SKM-1 treated with dmso at 0.1 percent for 144 hours (cell line): Measurements from ENCODE around the gene SLC6A9.
A peak's percentile ranks its signal among the peaks of the same experiment; 100 is the strongest.

Experiments
- DNase-seq: peaks from one replicate; lab custom pipeline; 2025; ENCODE audit not compliant: unreplicated experiment; lab: John Stamatoyannopoulos, UW

Gene SLC6A9

DNA sequence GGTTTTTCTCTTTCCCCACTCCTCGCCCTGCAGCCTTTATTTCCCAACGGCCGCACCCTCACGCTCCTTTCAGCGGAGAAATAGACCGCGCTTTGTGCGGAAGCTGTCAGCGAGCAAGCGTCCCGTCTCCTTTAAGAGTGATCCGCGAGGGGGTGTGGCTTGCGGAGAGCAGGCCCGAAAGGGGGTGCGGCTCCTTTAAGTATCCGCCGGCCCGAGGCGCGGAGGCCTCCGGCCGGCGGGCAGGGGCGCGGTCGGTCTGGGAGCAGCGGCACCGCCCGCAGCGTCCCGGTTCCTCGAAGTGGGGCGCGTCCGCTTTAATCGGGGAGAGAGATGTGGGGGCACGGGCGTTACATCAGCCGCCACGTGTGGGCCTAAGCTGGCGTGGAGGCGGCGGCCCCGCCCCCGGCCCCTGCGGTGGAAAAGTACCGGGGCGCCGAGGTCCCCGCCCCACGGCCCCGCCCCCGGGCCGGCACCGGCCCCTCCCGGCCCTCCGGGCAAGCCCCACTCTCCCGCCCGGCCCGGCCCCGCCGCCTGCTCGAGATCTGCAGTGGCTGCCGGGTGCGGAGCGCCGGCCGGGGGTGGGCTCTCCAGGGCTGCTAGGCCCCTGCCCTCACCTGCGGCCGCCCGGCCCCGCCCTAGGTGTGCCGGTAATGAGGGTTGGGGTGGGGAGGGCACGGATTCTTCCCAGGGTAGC, 1.2 kb downstream of the SLC6A9 start:
- peak; percentile 86 for DNase-seq

DNA sequence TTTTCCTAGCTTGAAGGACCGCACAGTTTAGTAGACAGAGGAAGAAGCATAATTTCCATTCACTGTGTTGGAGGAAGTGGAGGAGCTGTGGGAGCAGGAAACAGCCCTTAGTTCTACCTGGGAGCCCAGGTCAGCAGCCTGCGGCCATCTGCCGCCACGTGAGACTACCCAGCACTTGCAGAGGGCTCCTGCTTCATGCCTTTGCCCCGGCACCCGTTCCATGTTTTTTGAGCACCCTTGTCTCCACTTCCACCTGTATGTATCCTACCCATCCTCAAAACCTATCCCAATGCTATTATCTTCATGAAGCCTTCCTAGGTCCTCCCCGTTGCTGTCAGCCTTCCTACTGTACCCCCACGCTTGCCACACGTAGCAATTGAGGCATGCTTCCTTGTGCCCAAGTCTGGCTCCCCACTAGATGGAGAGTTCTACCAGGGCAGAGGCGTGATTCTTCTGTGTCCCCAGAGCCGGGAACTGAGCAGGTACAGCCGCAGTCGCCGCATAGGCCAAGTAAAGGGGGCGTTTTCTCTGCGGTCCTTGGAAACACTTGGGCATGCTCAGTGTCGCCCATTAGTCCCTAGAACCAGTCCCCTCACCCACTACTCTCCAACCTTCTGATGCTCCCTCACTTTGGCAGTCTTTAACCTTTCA, 1.9 kb downstream of the SLC6A9 start:
- DNase-seq = no peak

- no peak for DNase-seq
Observed at GRCh38 chr1:44027320-44027719, 3.9 kb downstream of the SLC6A9 start.

- no peak for DNase-seq
Observed at GRCh38 chr1:44025816-44026215, 5.4 kb downstream of the SLC6A9 start.

- no peak for DNase-seq
Observed at GRCh38 chr1:44024903-44025525, 6.2 kb downstream of the SLC6A9 start.

DNA sequence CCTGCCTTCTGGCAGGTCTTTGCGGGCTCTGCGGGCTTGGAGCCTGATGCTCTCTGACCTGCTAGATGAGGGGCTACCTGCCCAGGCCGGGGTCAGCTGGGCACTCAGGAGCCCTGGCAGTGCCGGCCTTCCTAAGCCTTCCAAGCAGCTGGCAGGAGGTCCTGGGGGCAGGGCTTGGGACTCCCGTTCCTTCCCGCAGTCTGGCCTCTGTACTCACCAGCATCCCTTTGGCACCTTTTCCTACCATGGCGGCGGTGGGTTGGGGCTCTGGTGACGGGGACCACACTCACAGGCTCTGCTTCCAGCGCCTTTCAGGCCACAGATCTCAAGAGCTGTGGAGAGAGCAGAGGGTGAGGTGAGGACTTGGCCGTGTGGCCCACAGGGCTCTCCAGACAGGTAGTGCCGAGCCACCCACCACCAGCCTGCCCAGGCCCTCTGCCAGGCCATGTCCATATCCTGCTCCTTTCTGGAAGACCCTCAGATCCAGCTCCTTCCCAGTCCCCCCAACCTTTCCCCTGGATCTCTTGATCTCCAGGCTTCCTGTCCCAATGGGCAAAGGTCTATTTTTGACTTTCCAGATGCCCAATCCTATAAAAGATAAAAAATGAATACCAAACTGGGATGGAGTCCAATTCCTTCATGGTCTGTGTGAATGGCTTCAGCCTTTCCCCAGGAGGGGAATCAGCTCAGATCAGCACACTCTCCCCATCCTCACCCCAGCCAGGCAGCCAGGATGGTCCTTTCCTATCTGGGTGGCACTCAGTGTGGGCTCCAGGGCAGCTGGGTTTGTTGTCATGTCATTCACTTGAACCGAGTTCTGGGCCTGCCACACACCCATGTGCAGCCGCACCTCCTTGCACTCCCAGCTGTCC, 7.0 kb downstream of the SLC6A9 start:
- DNase-seq = no peak

GRCh38 chr1:44021581-44022321, 9.5 kb downstream of the SLC6A9 start:
- no peak for DNase-seq

DNA sequence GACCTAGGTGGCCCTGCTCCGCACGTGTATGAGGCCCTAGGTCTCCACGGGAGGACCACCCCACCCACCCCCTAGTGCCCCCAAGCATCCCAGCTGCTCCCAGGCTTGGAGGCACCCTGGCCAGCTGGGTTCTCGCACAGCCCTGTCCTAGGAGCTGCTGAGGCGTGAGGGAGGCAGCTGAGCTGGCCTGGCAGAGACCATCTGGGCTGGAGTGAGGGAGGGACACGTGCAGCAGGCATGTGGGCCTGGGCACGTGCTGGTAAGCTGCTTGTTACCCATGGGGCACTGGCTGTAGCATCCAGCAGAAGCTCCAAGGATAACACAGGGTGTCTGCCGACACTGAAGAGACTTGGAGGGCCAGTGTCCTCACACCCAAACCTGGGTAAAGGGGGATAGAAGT, 10.1 kb downstream of the SLC6A9 start:
- no peak for DNase-seq

GRCh38 chr1:44020464-44020863, 10.8 kb downstream of the SLC6A9 start:
- DNase-seq = no peak

DNA sequence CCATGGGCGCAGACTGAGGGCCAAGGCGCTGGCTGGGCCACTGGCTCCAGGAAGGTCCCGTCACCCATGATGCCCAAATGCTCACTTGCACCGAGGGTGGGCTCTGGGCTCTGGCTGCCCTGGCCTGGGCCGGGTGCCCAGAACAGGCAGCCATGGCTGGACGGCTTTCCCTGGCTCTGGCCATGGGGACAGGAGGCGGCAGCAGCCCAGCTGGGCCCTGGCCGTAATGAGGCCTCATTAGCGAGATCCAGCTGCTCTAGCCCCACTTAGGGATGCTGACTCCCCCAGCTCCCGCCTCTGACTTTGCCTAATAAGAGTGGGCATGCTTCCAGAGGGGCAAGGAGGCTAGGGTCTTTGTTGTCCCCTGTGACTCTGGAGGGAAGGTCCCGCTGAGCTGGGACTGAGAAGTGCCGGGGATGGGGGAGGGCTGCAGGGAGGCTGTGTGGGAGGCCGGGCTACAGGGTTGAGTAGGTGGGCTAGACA, 11.8 kb downstream of the SLC6A9 start:
- no peak for DNase-seq

- DNase-seq = no peak
Observed at GRCh38 chr1:44016890-44017400, 14.3 kb downstream of the SLC6A9 start.

GRCh38 chr1:44016041-44016889, 15.0 kb downstream of the SLC6A9 start:
- DNase-seq = no peak

DNA sequence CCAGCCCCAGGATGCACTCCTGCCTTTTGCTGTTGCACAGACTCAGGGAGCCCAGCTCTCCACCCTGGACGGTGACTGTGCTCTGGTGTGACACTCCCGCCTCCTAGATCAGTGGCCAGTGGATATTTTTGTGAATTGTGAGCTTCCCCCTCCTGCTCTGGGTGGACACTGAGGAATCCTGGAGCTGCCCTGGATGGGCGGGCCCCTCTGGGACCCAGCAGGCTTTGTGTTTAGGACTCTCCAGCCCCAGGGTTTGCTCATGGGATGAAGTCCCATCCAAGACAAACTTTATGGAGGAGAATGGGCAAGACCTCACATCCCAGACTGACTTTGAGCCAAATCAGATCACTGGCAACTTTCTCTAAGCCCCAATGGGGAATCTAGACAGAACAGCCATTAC, 16.1 kb downstream of the SLC6A9 start:
- DNase-seq = no peak

GRCh38 chr1:44014365-44015104, 16.7 kb downstream of the SLC6A9 start:
- DNase-seq = no peak

- no peak for DNase-seq
Observed at GRCh38 chr1:44013949-44014348, 17.3 kb downstream of the SLC6A9 start.

DNA sequence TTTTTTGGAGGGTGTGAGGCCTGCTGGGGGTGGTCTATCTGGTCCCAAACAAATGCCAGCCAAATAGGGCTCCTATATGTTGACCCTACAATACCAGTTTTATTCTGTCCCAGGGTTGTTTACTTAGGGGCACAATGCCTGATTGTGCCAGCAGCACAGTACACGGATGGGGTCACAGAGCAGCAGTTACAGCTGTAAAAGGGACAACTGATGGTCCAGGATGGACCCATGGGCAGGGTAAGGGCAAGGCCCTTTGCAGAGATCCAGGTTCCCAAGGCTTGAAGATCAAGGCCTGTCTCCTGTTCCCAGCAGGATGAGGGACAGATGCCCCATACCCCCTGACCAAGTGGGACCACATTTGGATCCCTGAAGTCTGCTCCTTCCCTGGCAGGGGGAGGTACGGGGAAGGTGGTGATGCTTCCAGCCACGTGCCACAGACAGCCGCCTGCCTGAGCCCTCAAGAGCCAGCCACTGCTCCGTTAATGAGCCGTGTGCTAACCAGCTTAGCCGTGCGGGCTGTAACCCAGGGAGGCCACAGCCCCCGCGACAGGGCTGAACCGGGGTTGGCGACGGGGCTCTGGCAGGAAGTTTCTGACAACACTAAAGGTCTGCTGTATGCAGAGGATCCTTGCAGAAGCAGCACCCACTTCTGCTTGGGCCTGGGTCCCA, 18.2 kb downstream of the SLC6A9 start:
- peak; percentile 22 for DNase-seq

DNA sequence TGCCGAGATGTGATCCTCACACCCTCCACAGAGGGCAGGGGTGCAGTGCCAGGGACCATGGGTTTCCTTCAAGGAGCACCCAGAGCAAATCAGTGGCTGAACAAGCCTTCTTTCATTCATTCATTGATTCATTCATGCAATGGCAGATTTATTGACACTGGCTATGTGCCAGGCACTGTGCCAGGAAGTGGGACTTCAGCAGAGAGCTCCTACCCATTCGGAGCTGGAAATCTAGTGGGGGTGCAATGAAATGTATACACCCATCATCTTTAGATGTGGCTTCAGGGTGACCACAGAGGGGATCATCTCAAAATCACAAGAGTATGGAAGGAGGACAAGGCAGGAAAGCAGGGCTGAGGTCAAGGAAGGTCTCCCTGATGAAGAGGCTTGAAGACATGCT, 18.9 kb downstream of the SLC6A9 start:
- no peak for DNase-seq

DNA sequence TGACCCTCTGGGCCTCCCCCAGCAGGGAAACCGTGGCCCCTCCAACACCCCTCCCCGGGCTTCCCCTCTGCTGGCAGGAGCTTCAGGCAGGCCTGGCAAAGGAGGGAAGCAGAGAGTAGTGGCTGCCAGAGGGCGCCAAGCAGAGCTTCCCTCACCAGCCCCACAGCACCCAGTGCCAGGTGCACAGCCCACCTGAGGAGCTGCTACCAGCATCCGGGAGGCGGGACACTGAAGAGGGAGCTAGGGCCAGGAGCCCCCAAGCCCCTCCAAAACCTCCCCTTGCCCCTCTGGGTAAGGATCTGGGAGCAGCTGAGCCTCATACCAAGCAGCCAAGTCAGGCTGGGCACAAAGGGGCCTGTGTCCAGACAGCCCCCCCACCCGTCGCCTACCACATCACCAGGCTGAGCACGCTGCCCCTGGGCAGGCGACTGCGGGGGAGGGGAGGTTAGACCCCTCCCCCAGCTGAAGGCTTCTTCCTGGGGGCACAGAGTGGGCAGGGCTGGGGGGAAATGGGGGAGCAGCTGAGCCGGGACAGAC, 20.3 kb downstream of the SLC6A9 start:
- no peak for DNase-seq
